Measurements from ENCODE around the gene ZBTB7A. TPM values are rescaled to one million over a fixed set of nuclear protein-coding genes. Genes with fewer than 3 reads are reported as not detected.

Gene ZBTB7A
- total RNA-seq, 1 experiment from 2014 or later: 8.6 TPM

GRCh38 chr19:4044990-4045465 is 21.7 kb downstream of the ZBTB7A start:
- no peaks in the 10 kb centered on the region for H3K27me3 ChIP-seq
- no peak overlapping the region for H3K4me3 ChIP-seq
- no peak for DNase-seq
- H3K27ac ChIP-seq: no peak overlapping the region
- no peaks in the 10 kb centered on the region for H3K4me1 ChIP-seq
- H3K36me3 ChIP-seq: peaks cover 7% of the 10 kb centered on the region; the same call in 1 of the 2 replicates
- H3K9me3 ChIP-seq (replicated peaks): no peaks in the 10 kb centered on the region

- Histone ChIP-seq H3K4me1 (no peaks in the 10 kb centered on the region), H3K27me3 (no peaks in the 10 kb centered on the region), H3K9me3 (replicated peaks) (no peaks in the 10 kb centered on the region), H3K36me3 (peaks cover 7% of the 10 kb centered on the region; the same call in 1 of the 2 replicates), H3K4me3 (no peak overlapping the region), H3K27ac (no peak overlapping the region)
- DNase-seq: no peak
Observed at GRCh38 chr19:4043966-4044715, 22.6 kb downstream of the ZBTB7A start.

- Histone ChIP-seq H3K9me3 (replicated peaks) (no peaks in the 10 kb centered on the region), H3K36me3 (peaks cover 4% of the 10 kb centered on the region; the same call in 1 of the 2 replicates), H3K4me3 (no peak overlapping the region), H3K27ac (no peak overlapping the region), H3K27me3 (no peaks in the 10 kb centered on the region), H3K4me1 (no peaks in the 10 kb centered on the region)
- no peak for DNase-seq
Observed at GRCh38 chr19:4043401-4043800, 23.3 kb downstream of the ZBTB7A start.

- Histone ChIP-seq H3K36me3 (no peaks in the 10 kb centered on the region), H3K4me1 (no peaks in the 10 kb centered on the region), H3K27me3 (no peaks in the 10 kb centered on the region), H3K27ac (no peak overlapping the region), H3K4me3 (no peak overlapping the region), H3K9me3 (replicated peaks) (no peaks in the 10 kb centered on the region)
- DNase-seq: no peak
Observed at GRCh38 chr19:4042731-4043082, 24.0 kb downstream of the ZBTB7A start.

GRCh38 chr19:4042064-4042730 is 24.5 kb downstream of the ZBTB7A start:
- H3K4me1 ChIP-seq: no peaks in the 10 kb centered on the region
- H3K27ac ChIP-seq: no peak overlapping the region
- no peaks in the 10 kb centered on the region for H3K27me3 ChIP-seq
- no peaks in the 10 kb centered on the region for H3K36me3 ChIP-seq
- no peak for DNase-seq
- H3K9me3 ChIP-seq (replicated peaks): no peaks in the 10 kb centered on the region
- no peak overlapping the region for H3K4me3 ChIP-seq

GRCh38 chr19:4038661-4039423 is 27.9 kb downstream of the ZBTB7A start:
- H3K36me3 ChIP-seq: peaks cover 3% of the 10 kb centered on the region; the same call in 1 of the 2 replicates

GRCh38 chr19:4038057-4038456 is 28.6 kb downstream of the ZBTB7A start:
- Histone ChIP-seq H3K36me3 (peaks cover 3% of the 10 kb centered on the region; the same call in 1 of the 2 replicates), H3K4me3 (no peak overlapping the region), H3K27ac (no peak overlapping the region), H3K4me1 (no peaks in the 10 kb centered on the region), H3K27me3 (no peaks in the 10 kb centered on the region), H3K9me3 (replicated peaks) (no peaks in the 10 kb centered on the region)
- DNase-seq: no peak

More at GRCh38 chr19:4038661-4039423, 27.9 kb downstream of the ZBTB7A start:
- no peak for DNase-seq
- Histone ChIP-seq H3K9me3 (replicated peaks) (no peaks in the 10 kb centered on the region), H3K4me1 (no peaks in the 10 kb centered on the region), H3K27me3 (no peaks in the 10 kb centered on the region), H3K27ac (no peak overlapping the region), H3K4me3 (no peak overlapping the region)

GRCh38 chr19:4037301-4037949 is 29.3 kb downstream of the ZBTB7A start:
- DNase-seq: no peak
- H3K36me3 ChIP-seq: peaks cover 3% of the 10 kb centered on the region; the same call in 1 of the 2 replicates
- no peaks in the 10 kb centered on the region for H3K9me3 ChIP-seq (replicated peaks)
- H3K4me3 ChIP-seq: no peak overlapping the region
- no peaks in the 10 kb centered on the region for H3K27me3 ChIP-seq
- H3K27ac ChIP-seq: no peak overlapping the region
- H3K4me1 ChIP-seq: no peaks in the 10 kb centered on the region

GRCh38 chr19:4036576-4037300 is 30.0 kb downstream of the ZBTB7A start:
- Histone ChIP-seq H3K4me1 (no peaks in the 10 kb centered on the region), H3K36me3 (peaks cover 3% of the 10 kb centered on the region; the same call in 1 of the 2 replicates), H3K9me3 (replicated peaks) (no peaks in the 10 kb centered on the region), H3K27ac (no peak overlapping the region), H3K27me3 (no peaks in the 10 kb centered on the region), H3K4me3 (no peak overlapping the region)
- DNase-seq: no peak

GRCh38 chr19:4035582-4035981 is 31.1 kb downstream of the ZBTB7A start:
- no peak overlapping the region for H3K27ac ChIP-seq
- H3K27me3 ChIP-seq: no peaks in the 10 kb centered on the region
- H3K9me3 ChIP-seq (replicated peaks): no peaks in the 10 kb centered on the region
- H3K4me1 ChIP-seq: no peaks in the 10 kb centered on the region
- no peak overlapping the region for H3K4me3 ChIP-seq
- DNase-seq: no peak
- H3K36me3 ChIP-seq: peaks cover 3% of the 10 kb centered on the region; the same call in 1 of the 2 replicates

GRCh38 chr19:4035018-4035566 is 31.6 kb downstream of the ZBTB7A start:
- DNase-seq: no peak
- H3K27me3 ChIP-seq: no peaks in the 10 kb centered on the region
- no peaks in the 10 kb centered on the region for H3K4me1 ChIP-seq
- no peaks in the 10 kb centered on the region for H3K9me3 ChIP-seq (replicated peaks)
- H3K4me3 ChIP-seq: no peak overlapping the region
- no peak overlapping the region for H3K27ac ChIP-seq
- peaks cover 3% of the 10 kb centered on the region; the same call in 1 of the 2 replicates for H3K36me3 ChIP-seq

- DNase-seq: no peak
Observed at GRCh38 chr19:4034048-4035017, 32.4 kb downstream of the ZBTB7A start.

More at GRCh38 chr19:4034048-4035017, 32.4 kb downstream of the ZBTB7A start:
- no peaks in the 10 kb centered on the region for H3K9me3 ChIP-seq (replicated peaks)
- no peak overlapping the region for H3K4me3 ChIP-seq
- no peak overlapping the region for H3K27ac ChIP-seq
- H3K36me3 ChIP-seq: peaks cover 3% of the 10 kb centered on the region; the same call in 1 of the 2 replicates
- no peaks in the 10 kb centered on the region for H3K4me1 ChIP-seq
- no peaks in the 10 kb centered on the region for H3K27me3 ChIP-seq

All from SJCRH30 (cell line).